CMK (cell line): Measurements from ENCODE around the gene F5.
"Not testable (repeated sequence)": the region's sequence is repeated elsewhere in the genome, so short reads cannot be mapped to it uniquely, and the experiment has no call there.

Experiments
- DNase-seq: peaks from one replicate; pipeline ENCODE4 v3.0.0-alpha.2; 2010; ENCODE audit warnings: low read depth

Gene F5

DNA sequence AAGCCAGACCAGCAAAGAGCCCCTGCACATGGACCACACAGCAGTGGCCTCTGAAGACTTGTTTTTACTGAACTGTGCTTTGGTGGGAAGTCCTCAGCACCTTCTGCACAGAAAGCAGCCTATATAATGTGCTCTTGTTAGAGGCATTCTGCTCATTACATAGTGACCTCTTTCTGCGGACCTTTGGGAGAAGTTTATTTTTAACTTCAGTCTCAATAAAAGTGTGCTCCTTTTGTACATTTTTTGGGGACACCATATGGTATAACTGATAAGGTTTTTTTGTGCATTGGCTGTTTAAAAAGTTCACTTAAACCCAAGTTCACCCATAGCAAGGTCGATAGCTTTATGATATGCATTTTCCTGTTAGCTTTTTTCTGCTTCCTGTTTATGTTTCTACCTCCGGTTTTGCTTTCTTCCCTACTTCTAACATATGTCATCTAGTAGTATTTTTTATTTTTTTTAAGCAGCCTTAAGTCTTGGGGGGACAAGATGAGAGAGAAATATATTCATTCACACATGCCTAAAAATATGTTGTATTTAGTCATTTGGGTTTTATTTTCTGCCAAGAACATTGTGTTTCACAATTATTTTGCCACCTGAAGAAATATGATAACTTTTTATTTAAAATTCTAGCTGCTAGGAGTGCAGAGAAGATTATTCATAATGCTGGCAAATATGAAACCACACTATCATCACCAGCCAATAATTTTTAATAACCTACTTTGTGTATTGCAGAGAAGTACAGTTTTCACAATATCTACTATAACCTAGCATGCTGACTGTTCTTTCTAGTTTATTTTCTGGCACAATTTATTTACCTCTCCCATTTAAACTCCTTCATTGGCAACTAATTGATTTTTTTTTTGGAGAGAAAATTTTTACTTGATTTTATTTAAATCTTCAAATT, 77.6 kb downstream of the F5 start:
- no peak for DNase-seq

GRCh38 chr1:169507413-169507812, 78.9 kb downstream of the F5 start:
- no peak for DNase-seq

GRCh38 chr1:169503601-169504000, 82.7 kb downstream of the F5 start:
- not testable (repeated sequence) for DNase-seq

GRCh38 chr1:169499807-169500206, 86.5 kb downstream of the F5 start:
- no peak for DNase-seq

DNA sequence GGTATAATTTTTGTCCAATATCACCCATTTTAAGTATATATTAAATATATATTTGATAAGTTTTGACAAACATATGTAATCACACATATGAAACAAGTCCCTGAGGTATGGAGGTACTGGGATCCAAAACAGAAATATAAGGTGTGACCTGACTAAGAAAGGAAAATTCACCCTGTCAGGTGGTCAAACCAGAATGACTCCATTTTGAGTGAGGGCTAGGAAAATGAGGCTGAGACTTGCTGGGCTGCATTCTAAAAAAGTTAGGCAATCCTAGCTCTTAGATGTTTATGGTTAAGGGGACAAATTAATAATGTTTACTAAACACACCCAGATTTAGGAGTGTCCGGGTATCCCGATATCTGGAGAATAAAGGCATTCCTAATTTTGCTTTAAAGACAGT, 89.0 kb downstream of the F5 start:
- no peak for DNase-seq

GRCh38 chr1:169495916-169496315, 90.4 kb downstream of the F5 start:
- no peak for DNase-seq

DNA sequence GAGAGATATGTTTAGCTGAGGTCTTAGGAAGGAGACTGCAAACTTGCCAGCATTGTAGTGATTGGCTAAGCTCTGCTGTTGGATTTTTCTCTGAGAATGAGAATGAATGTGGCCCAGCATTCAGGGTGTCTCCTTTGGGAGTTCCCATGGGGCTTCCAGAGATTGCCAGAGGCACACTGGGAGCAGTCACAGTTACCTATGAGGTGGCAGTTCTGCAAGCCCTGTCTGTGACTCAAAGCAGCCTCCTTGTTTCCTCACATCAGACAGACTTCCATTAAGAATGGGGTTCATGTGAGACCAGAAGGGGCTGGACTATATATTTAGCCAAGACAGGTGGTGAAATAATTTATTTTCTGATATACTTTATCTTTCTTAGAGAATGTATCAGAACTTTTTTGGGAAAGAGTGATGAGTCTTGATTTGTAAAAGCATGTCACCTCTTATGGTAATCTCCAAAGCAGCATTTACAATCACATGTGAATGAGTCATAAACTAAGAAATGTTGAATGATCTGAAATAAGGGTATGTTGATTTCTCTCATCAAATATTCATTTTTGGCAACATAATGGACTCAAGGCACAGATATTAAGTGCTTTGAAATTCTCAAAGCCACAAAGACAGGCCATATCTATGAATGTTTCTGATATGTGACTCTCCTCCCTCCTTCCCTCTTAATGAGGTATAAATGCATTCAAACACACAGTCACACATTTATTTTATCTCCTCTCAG, 91.1 kb downstream of the F5 start:
- DNase-seq, result no peak

DNA sequence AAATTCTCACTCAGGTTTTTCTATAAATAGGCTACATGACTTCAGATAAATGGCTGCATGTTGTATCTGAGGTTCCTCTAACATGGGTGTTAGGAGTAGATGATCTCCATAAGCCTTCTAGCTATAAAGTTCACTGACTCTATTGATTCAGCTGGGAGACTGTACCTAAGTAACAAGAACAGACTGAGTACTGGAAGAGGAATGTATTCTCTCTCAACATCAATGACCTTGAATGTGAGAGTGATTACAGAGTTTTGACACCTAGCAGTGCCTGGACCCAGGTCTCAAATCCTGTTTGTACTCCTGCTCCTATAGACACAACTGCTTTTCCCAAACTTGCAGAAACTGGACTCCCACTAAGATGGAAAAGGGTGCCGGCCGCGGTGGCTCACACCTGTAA, 91.9 kb downstream of the F5 start:
- DNase-seq, result no peak

DNA sequence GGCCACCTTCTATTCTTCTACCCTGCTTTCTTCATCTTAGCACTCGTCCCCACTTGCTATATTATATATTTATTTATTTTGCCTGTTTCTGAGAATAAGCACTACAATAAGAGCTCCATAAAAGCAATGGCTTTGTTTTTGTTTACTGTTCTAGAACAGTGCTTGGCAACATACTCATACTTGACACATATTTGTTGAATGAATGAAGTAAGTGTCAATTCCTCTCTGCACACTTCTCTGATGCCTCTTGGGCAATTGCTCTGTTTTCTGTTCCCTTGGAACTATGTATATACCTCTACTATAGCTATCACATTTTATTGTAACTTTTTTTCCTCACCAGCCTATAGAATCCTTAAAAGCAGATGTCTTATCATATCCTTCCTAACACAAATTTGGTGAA, 93.0 kb downstream of the F5 start:
- no peak for DNase-seq

DNA sequence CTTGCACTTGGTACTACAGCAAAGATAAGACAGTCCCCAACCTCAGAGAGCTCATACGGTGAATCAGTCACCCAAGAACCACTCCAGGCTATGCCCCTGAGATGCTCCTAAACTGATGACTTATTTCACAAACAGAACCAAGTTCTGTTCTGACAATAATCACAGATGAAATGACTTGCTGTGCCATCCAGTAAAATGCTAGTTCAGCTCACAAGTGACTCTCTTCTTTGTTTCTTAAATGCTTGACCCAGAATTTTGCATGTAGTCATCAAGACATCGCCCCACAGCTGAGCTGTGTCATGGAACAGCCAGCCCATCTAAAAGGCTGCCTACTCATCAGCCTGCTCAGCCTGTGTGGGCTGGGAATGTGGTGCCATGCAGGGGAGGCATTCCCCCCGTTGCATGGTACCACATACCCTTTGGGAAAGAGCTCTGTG, 94.4 kb downstream of the F5 start:
- no peak for DNase-seq

DNA sequence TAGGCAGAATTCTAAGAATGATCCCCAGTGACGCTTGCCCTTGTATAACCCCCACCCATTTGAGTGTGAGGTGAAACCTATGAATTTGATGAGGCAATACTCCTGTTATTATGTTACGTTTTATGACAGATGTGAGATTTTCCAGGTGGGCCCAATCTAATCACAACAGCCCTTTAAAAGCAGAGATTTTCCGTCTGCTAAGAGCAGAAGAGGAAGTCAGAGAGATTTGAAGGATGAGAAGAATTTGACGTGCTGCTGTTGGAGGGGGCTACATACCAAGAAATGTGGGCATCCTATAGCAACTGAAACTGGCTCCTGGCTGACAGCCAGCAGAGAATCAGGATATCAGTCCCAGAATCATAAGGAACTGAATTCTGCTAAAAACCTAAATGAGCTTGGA, 98.1 kb downstream of the F5 start:
- DNase-seq, result no peak

- DNase-seq, result no peak
These were observed 98.7 kb downstream of the F5 start for GRCh38 chr1:169487561-169487960.

DNA sequence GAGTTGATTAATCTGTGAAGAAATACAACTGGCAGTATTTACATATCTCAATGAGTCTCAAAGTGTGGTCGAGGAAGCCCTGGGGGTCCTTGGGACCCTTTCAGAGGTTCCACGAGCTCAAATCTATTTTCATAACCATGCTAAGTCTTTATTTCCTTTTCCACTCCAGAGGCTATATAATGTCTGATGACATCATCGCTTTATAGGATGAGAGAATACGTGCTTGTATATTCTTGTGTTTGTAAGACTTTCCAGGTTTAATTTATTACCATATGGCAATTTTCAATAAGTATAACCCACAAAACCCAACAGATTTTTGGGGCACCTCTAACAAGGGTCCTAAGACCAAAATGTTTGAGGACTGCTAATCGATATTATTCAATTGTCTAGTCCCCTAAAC, 99.1 kb downstream of the F5 start:
- no peak for DNase-seq

GRCh38 chr1:169486281-169487051, 99.8 kb downstream of the F5 start:
- DNase-seq, result no peak

DNA sequence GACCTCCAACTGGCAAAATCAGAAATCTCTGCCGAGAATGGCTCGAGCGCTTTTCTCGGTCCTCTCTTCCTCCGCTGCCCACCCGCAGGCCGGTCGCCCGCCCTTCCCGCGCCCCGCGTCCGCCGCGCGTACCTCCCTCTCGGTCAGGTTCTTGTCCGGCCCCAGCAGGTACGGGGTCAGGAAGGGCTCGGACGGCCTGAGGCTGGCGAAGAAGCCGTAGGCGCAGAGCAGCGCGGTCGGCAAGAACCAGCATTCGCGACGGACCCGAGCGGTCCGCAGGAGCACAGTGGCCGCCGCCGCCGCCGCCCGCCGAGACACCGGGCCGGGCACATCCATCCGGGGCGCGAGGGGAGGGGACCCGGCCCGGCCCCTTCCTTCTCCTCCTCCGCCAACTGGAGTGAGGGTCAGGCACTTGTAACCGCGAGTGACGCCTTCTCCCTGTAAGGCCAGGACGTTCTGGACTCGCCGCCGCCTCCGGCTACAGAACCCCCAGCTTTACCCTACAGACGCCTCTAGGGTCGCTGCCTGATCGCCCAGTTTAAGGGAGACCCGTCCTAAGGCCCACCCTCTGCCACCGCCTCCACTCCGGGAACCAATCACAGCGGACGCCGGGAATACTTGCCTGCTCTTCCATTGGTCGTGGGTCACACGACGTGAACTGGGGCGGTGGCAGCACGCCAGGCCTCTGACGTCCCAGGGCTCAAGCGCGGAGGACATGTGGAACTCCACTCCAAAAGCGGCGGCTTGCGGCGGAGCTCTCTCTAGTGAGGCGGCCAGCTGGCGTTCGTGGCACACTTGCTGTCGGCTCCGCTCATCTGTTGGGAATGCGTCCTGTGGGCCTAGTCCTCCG, 100.6 kb downstream of the F5 start, which contains the start of gene SLC19A2:
SLC19A2 (minus strand) TSS at position 514 of the 850 bp plus-strand sequence; CDS start at position 336, 178 bp downstream.
- peak; percentile 99 for DNase-seq

DNA sequence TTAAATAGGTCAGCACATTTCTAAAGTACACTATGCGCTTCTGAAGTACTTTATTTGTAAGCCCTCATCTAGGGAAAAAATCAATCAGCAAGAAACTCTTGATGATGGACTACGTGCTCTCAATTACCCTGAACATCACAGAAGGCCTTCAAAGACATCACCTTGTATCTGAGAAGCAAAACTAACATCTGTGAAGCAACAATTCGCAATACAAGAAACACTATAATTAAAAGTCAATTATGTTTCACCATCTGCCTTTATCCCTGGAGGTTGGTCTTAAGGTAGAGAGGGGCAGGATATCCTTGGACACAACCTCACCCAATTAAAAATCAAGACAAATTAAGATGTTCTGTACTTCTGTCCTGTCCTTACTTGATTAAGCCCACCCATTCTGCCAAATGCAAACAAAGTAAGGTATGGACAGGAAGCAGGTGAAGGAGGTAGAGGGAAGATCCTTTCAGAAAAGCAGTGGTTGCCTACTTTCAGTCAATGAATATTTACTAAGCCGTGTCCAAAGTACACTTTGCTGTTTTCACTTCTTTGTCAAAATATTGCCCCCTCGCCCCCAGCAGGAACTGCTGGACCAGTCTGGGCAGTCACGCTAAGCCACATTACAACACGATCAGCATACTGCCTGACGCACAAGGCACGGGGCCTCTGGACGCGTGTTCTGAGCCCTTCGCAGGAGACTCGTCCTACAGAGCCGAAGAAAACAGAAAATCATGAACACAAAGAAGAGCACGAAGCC, 101.4 kb downstream of the F5 start:
- no peak for DNase-seq

- DNase-seq, result no peak
These were observed 102.2 kb downstream of the F5 start for GRCh38 chr1:169484101-169484500.

DNA sequence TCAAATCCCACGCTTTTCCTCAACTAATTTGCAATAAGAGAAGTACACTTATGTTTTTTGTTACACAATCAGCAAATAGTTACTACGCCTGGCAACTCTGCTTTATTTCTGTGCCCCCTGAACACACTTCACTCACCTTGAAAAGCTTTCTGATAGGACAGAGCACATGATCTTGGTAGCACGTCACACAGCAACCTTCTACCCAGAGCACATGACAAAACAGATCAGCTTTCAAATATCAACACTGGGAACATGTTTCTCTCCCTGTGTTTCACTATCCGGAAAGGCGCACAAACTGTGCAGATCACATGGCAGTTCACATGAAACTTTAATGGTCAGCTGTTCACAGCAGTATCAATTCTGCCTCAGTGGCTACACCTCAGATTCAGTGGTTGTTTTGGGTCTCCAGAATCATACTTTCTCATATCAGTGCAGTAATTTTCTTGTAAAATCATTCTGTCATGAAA, 102.7 kb downstream of the F5 start:
- no peak for DNase-seq

GRCh38 chr1:169479363-169480066, 106.8 kb downstream of the F5 start:
- no peak for DNase-seq

GRCh38 chr1:169478094-169478672, 108.1 kb downstream of the F5 start:
- no peak for DNase-seq
